Esophagus muscularis mucosa (tissue), 4 donors: ENCODE results near the gene ARFRP1. TPM values are rescaled to one million over a fixed set of nuclear protein-coding genes. Genes with fewer than 3 reads are reported as not detected.
A peak's percentile ranks its signal among the peaks of the same experiment; 100 is the strongest.
"Not testable (repeated sequence)": the region's sequence is repeated elsewhere in the genome, so short reads cannot be mapped to it uniquely, and the experiment has no call there.

Experiments used
- DNase-seq: peaks from one replicate; pipeline ENCODE4 v3.0.0-alpha.2; 2017; ENCODE audit errors: extremely low spot score
- H3K27ac ChIP-seq, 4 donors: fragments of 200-600 bp; sonication (generic); replicated peaks in 1 of 4; 1 replicate in 3 of 4; 2 replicates in 1 of 4; pipeline ENCODE4 v1.5.1; 2016 to 2019; ENCODE audit warnings: mild to moderate bottlenecking in 1 of 4
- H3K27me3 ChIP-seq, 4 donors: fragments of 200-600 bp; sonication (generic); one replicate each; pipeline versions ENCODE4 v1.5.1 to v1.6.0; 2016 to 2019
- H3K36me3 ChIP-seq, 4 donors: fragments of 200-600 bp; sonication (generic); one replicate each; pipeline ENCODE4 v1.5.1; 2016 to 2019
- H3K4me1 ChIP-seq, 4 donors: fragments of 200-600 bp; sonication (generic); one replicate each; pipeline ENCODE4 v1.5.1; 2016 to 2019
- H3K4me3 ChIP-seq, 4 donors: fragments of 200-600 bp; sonication (generic); 1 replicate in 2 of 4; 2 replicates in 2 of 4; pipeline ENCODE4 v1.5.1; 2016 to 2019; ENCODE audit warnings: mild to moderate bottlenecking in 4 of 4, moderate library complexity in 1 of 4
- H3K9me3 ChIP-seq, 4 donors: fragments of 200-600 bp; sonication (generic); 1 replicate in 3 of 4; 2 replicates in 1 of 4; pipeline ENCODE4 v1.5.1; 2016 to 2019
- CTCF ChIP-seq, 3 experiments: fragments of 200-600 bp in 2 of 3; fragments of 450-650 bp in 1 of 3; sonication (generic) in 2 of 3; IDR thresholded peaks; one replicate each; pipeline ENCODE4 v1.5.1; 2017 to 2019; ENCODE audit warnings: antibody characterized with exemption in 3 of 3, mild to moderate bottlenecking in 2 of 3, moderate library complexity in 1 of 3
- EP300 ChIP-seq: sonication (generic); formaldehyde crosslinking; IDR thresholded peaks from one replicate; pipeline ENCODE4 v1.6.1; 2017; ENCODE audit warnings: antibody characterized with exemption
- POLR2A ChIP-seq: fragments of 450-650 bp; IDR thresholded peaks from one replicate; pipeline ENCODE4 v1.6.1; 2017; ENCODE audit warnings: antibody characterized with exemption, moderate library complexity, mild to moderate bottlenecking, low read depth
- POLR2AphosphoS5 ChIP-seq, 2 donors: sonication (generic); formaldehyde crosslinking; IDR thresholded peaks; one replicate each; pipeline ENCODE4 v1.6.1; 2017; ENCODE audit warnings: antibody characterized with exemption in 2 of 2
- WGBS: methylation state at CpG from one replicate; pipeline ENCODE4 v1.1.5; 2018; 5-methylcytosine and 5-hydroxymethylcytosine counted together
- intact Hi-C: fragments of 100-400 bp; cut with DNase I; formaldehyde crosslinking; loops from one replicate; pipeline ENCODE4 v1.15.1; 2023
- total RNA-seq, 4 donors: library from RNA; depleted of rRNA; stranded (reverse); fragments of >200 nt; gene quantifications; one replicate each; pipeline versions ENCODE4 v1.1.0 to v1.2.1, GENCODE V29; 2016

The ARFRP1 gene
- total RNA-seq, 4 donors from 2014 or later = 34.1 to 46.5 (median 44.6) TPM

GRCh38 chr20:63660622-63661021 lies 47.2 kb downstream of the ARFRP1 start:
- H3K36me3 ChIP-seq = peaks cover 20 to 57% (median 55%) of the 10 kb centered on the region in 4 donors
- H3K4me1 ChIP-seq = peaks cover 23 to 42% (median 29%) of the 10 kb centered on the region in 4 donors
- H3K9me3 ChIP-seq = no peaks in the 10 kb centered on the region
- TF ChIP-seq POLR2A (no peak), CTCF (IDR thresholded peaks at IDR 0.05) (no peak), EP300 (no peak)
- WGBS = 73% methylated on average over 5 of the region's 8 CpGs
- H3K27ac ChIP-seq = no peak overlapping the region
- no peaks in the 10 kb centered on the region for H3K27me3 ChIP-seq
- no peak for DNase-seq
- intact Hi-C loops = no loop called here
- no peak overlapping the region for H3K4me3 ChIP-seq

GRCh38 chr20:63660174-63660573 lies 47.6 kb downstream of the ARFRP1 start:
- 93% methylated on average over 10 of the region's 10 CpGs for WGBS
- Histone ChIP-seq H3K36me3 (peaks cover 18 to 53% (median 51%) of the 10 kb centered on the region in 4 donors), H3K4me1 (peaks cover 23 to 42% (median 29%) of the 10 kb centered on the region in 4 donors)
- H3K27ac ChIP-seq, DNase-seq, intact Hi-C loops, H3K4me3 ChIP-seq, H3K9me3 ChIP-seq, H3K27me3 ChIP-seq: not testable (repeated sequence)

- no peak for DNase-seq
- intact Hi-C loops = loop anchor here (5.0 to 10.0 kb wide), 2 partner anchors 48 to 125 kb away; partner anchors contain the start of genes ARFRP1, PTK6 and ZGPAT
Observed at GRCh38 chr20:63659370-63659769, 48.4 kb downstream of the ARFRP1 start.

GRCh38 chr20:63658749-63659187 lies 49.0 kb downstream of the ARFRP1 start:
- Histone ChIP-seq H3K9me3 (no peaks in the 10 kb centered on the region), H3K27ac (peak overlapping the region; percentile 86 to 91 (median 87)), H3K4me3 (peak overlapping the region; percentile 65 to 75 (median 70)), H3K27me3 (no peaks in the 10 kb centered on the region), H3K4me1 (peaks cover 24 to 36% (median 34%) of the 10 kb centered on the region in 4 donors), H3K36me3 (peaks cover 16 to 39% (median 38%) of the 10 kb centered on the region in 4 donors)
- no peak for DNase-seq
- WGBS = 7% methylated on average over 4 of the region's 25 CpGs
- TF ChIP-seq CTCF (IDR thresholded peaks at IDR 0.05) = no peak
- TF ChIP-seq POLR2AphosphoS5 (IDR thresholded peaks at IDR 0.05) = no peak
- no peak for TF ChIP-seq EP300
- TF ChIP-seq POLR2A = no peak
- intact Hi-C loops = loop anchor here (5.0 to 10.0 kb wide), 2 partner anchors 49 to 124 kb away; partner anchors contain the start of genes ARFRP1, PTK6 and ZGPAT

More at GRCh38 chr20:63659370-63659769, 48.4 kb downstream of the ARFRP1 start:
- H3K27ac ChIP-seq = peak overlapping the region; percentile 86 to 91 (median 87)
- H3K4me3 ChIP-seq = peak overlapping the region; percentile 65 to 75 (median 70)
- H3K36me3 ChIP-seq = peaks cover 18 to 45% (median 43%) of the 10 kb centered on the region in 4 donors
- 76% methylated on average over 10 of the region's 13 CpGs for WGBS
- no peaks in the 10 kb centered on the region for H3K9me3 ChIP-seq
- H3K27me3 ChIP-seq = no peaks in the 10 kb centered on the region
- H3K4me1 ChIP-seq = peaks cover 23 to 35% (median 29%) of the 10 kb centered on the region in 4 donors
- TF ChIP-seq EP300 = no peak

GRCh38 chr20:63657937-63658748 lies 49.6 kb downstream of the ARFRP1 start, which contains the start of gene RTEL1:
Gene RTEL1, plus strand, starts transcription at chr20:63658312. Its CDS starts 1,091 bp downstream, at chr20:63659403.
- peak; percentile 97 for DNase-seq
- peak within 1 kb of the TSS; percentile 65 to 75 (median 70) for H3K4me3 ChIP-seq
- 2% methylated on average over 66 of the region's 73 CpGs for WGBS
- H3K27ac ChIP-seq = peak within 1 kb of the TSS; percentile 86 to 91 (median 87)
- TF ChIP-seq POLR2AphosphoS5 (IDR thresholded peaks at IDR 0.05) = peak; percentile 68 to 84
- TF ChIP-seq POLR2A = peak; percentile 54
- no peak for TF ChIP-seq EP300
- peak in 1 of 3 experiments; percentile 4 for TF ChIP-seq CTCF (IDR thresholded peaks at IDR 0.05)
- H3K27me3 ChIP-seq = no peaks in the 10 kb centered on the region
- intact Hi-C loops = loop anchor here (5.0 to 10.0 kb wide), 2 partner anchors 49 to 123 kb away; partner anchors contain the start of genes ARFRP1, PTK6 and ZGPAT
- H3K4me1 ChIP-seq = peaks cover 27 to 43% (median 40%) of the 10 kb centered on the region in 4 donors
- no peaks in the 10 kb centered on the region for H3K9me3 ChIP-seq
- H3K36me3 ChIP-seq = peaks cover 9 to 32% (median 31%) of the 10 kb centered on the region in 4 donors
